ENCODE measurements around the gene SH3BP4. TPM values are rescaled to one million over a fixed set of nuclear protein-coding genes. Genes with fewer than 3 reads are reported as not detected.

Gene SH3BP4
- total and polyA plus RNA-seq, 10 of the 15 experiments (the other 5 are each of a cell fraction or from before 2014, with no cell fraction given): 0.03 to 0.36 TPM; not detected in 8

- ATAC-seq (no peak), DNase-seq (ENCODE audit: low read depth, low spot score) (no peak), FAIRE-seq (no peak)
- POLR2A ChIA-PET: no interaction called here
- no peak overlapping the region for H3K4me3 ChIP-seq
- in situ Hi-C loops (cut with MboI) (no loop called here), intact Hi-C loops (cut with micrococcal nuclease; ENCODE audit: unreplicated experiment) (no loop called here)
- BruUV-seq (replicated peaks): no TSS peak
- no peak for TF ChIP-seq BCLAF1 (IDR thresholded peaks at IDR 0.05)
- no peak for TF ChIP-seq IRF3 (IDR thresholded peaks at IDR 0.05)
- TF ChIP-seq RELB (IDR thresholded peaks at IDR 0.05; ENCODE audit: low read depth): no peak
- TF ChIP-seq FOS (IDR thresholded peaks at IDR 0.05; ENCODE audit: borderline replicate concordance, extremely low read depth, insufficient read length): no peak
- no peak for TF ChIP-seq BACH1 (IDR thresholded peaks at IDR 0.05; ENCODE audit: borderline replicate concordance)
- no peak for TF ChIP-seq SMARCA5 (IDR thresholded peaks at IDR 0.05)
- TF ChIP-seq RELA (IDR thresholded peaks at IDR 0.05; ENCODE audit: borderline replicate concordance, partially characterized antibody): no peak
- no peak for TF ChIP-seq IRF4 (IDR thresholded peaks at IDR 0.05; ENCODE audit: low read depth, low read length)
- TF ChIP-seq TCF3 (IDR thresholded peaks at IDR 0.05; ENCODE audit: borderline replicate concordance, insufficient read depth, low read depth, low read length): no peak
- no peak for TF ChIP-seq NRF1 (conservative IDR thresholded peaks at IDR 0.05; ENCODE audit: low read depth, low read length)
- RAD21 ChIA-PET (ENCODE audit: unreplicated experiment): no interaction called here
- no peaks in the 10 kb centered on the region for H3K4me1 ChIP-seq (ENCODE audit: control insufficient read depth, insufficient read depth, low read length)
- no peak overlapping the region for H3K4me2 ChIP-seq (ENCODE audit: control insufficient read depth, insufficient read depth)
- no peak overlapping the region for H2AFZ ChIP-seq (ENCODE audit: control insufficient read depth, low read depth, low read length)
- H3K27ac ChIP-seq (ENCODE audit: control insufficient read depth, insufficient read depth): no peak overlapping the region
- SMC1A ChIA-PET (ENCODE audit: uncharacterized antibody, unreplicated experiment): no interaction called here
- WGBS (ENCODE audit: insufficient coverage, insufficient replicate concordance, low lambda C conversion rate, missing lambda C conversion rate): 29% methylated on average over 3 of the region's 3 CpGs
- H3K27me3 ChIP-seq (replicated peaks in 1 of 2; ENCODE audit: control insufficient read depth in 2 of 2, insufficient read depth in 2 of 2, low read length in 1 of 2): no peaks in the 10 kb centered on the region
- H3K36me3 ChIP-seq (ENCODE audit: control insufficient read depth in 2 of 2, insufficient read depth in 2 of 2, low read length in 1 of 2): no peaks in the 10 kb centered on the region
- no peaks in the 10 kb centered on the region for H3K79me2 ChIP-seq (ENCODE audit: control insufficient read depth, insufficient read depth, low read length)
- no peaks in the 10 kb centered on the region for H4K20me1 ChIP-seq (ENCODE audit: control insufficient read depth, insufficient read depth)
- no peak overlapping the region for H3K9ac ChIP-seq (ENCODE audit: control insufficient read depth, insufficient read depth, low read length)
- H3K9me3 ChIP-seq (replicated peaks; ENCODE audit: control insufficient read depth, insufficient read depth, low read length): no peaks in the 10 kb centered on the region
- CTCF ChIA-PET: no interaction called here
These were observed 116.9 kb downstream of the SH3BP4 start for GRCh38 chr2:235068701-235069100.

All from GM12878 (cell line).